Fibroblast of lung (primary cell): ENCODE results near the gene ELK3. TPM values are rescaled to one million over a fixed set of nuclear protein-coding genes. Genes with fewer than 3 reads are reported as not detected.

Experiments used
- DNase-seq, 2 donors: peaks; one replicate each; pipeline versions ENCODE4 v3.0.0 to v3.0.0-alpha.2; 2010; ENCODE audit warnings: low read depth in 2 of 2
- H2AFZ ChIP-seq: 2 replicates; pipeline ENCODE4 v1.5.1; 2012; ENCODE audit warnings: low read length, control low read depth, inconsistent platforms
- H3K27ac ChIP-seq: 2 replicates; pipeline ENCODE4 v1.5.1; 2011; ENCODE audit warnings: low read length, control low read depth; ENCODE audit not compliant: insufficient read depth
- H3K27me3 ChIP-seq: 2 replicates; pipeline ENCODE4 v1.5.1; 2011; ENCODE audit warnings: mild to moderate bottlenecking, low read length; ENCODE audit not compliant: control insufficient read depth, insufficient read depth
- H3K36me3 ChIP-seq: 2 replicates; pipeline ENCODE4 v1.5.1; 2011; ENCODE audit warnings: low read length; ENCODE audit not compliant: control insufficient read depth, insufficient read depth
- H3K4me1 ChIP-seq: 2 replicates; pipeline ENCODE4 v1.5.1; 2011; ENCODE audit warnings: low read length; ENCODE audit not compliant: control insufficient read depth, insufficient read depth; ENCODE audit errors: extremely low read depth
- H3K4me2 ChIP-seq: 2 replicates; pipeline ENCODE4 v1.5.1; 2011; ENCODE audit warnings: low read length, control low read depth; ENCODE audit not compliant: insufficient read depth; ENCODE audit errors: extremely low read depth
- H3K4me3 ChIP-seq, 4 experiments: fragments of 200-600 bp in 1 of 4; sonication (generic) in 1 of 4; replicated peaks in 1 of 4; 2 replicates each; pipeline ENCODE4 v1.5.1; 2011 to 2016; ENCODE audit warnings: low read length in 4 of 4, low read depth in 3 of 4, mild to moderate bottlenecking in 3 of 4, control low read depth in 2 of 4, inconsistent platforms in 1 of 4, mixed read lengths in 1 of 4; ENCODE audit not compliant: insufficient read depth in 1 of 4; ENCODE audit errors: control extremely low read depth in 1 of 4
- H3K79me2 ChIP-seq: 2 replicates; pipeline ENCODE4 v1.5.1; 2012; ENCODE audit warnings: mild to moderate bottlenecking, low read length, inconsistent platforms; ENCODE audit not compliant: control insufficient read depth, insufficient read depth
- H3K9ac ChIP-seq: 2 replicates; pipeline ENCODE4 v1.5.1; 2011; ENCODE audit warnings: mild to moderate bottlenecking, low read length, control low read depth; ENCODE audit not compliant: insufficient read depth
- H3K9me3 ChIP-seq: 2 replicates; pipeline ENCODE4 v1.5.1; 2012; ENCODE audit warnings: low read depth, low read length; ENCODE audit not compliant: control insufficient read depth, insufficient read depth
- H4K20me1 ChIP-seq: 2 replicates; pipeline ENCODE4 v1.5.1; 2011; ENCODE audit warnings: low read length; ENCODE audit not compliant: control insufficient read depth, insufficient read depth; ENCODE audit errors: extremely low read depth
- CTCF ChIP-seq, 2 donors: IDR thresholded peaks in 1 of 2; conservative IDR thresholded peaks in 1 of 2; 1 replicate in 1 of 2; 2 replicates in 1 of 2; pipeline ENCODE4 v1.5.1; 2011 to 2012; ENCODE audit warnings: low read length in 2 of 2, control low read depth in 1 of 2, inconsistent platforms in 1 of 2, low read depth in 1 of 2, mild to moderate bottlenecking in 1 of 2
- EZH2 ChIP-seq: IDR thresholded peaks from 2 replicates; pipeline ENCODE4 v1.5.1; 2012; ENCODE audit warnings: low read length, control low read depth, mild to moderate bottlenecking; ENCODE audit errors: missing control alignments
- polyA plus RNA-seq, 2 donors: library from polyadenylated mRNA; depleted of rRNA in 1 of 2; stranded (reverse) in 1 of 2; unstranded in 1 of 2; fragments of >200 nt; gene quantifications; 2 replicates each; pipeline ENCODE4 v1.2.1, GENCODE V29; 2011 to 2012; ENCODE audit warnings: missing spikeins in 1 of 2
- total RNA-seq: library from RNA; depleted of rRNA; stranded (reverse); fragments of >200 nt; gene quantifications from 2 replicates; pipeline ENCODE4 v1.2.1, GENCODE V29; 2014

Gene ELK3
- total and polyA plus RNA-seq, 2 donors (not counting 1 experiment from before 2014, with no cell fraction given) = 14.7 to 27.9 TPM

- no peak for DNase-seq
- no peak overlapping the region for H2AFZ ChIP-seq
- TF ChIP-seq CTCF (conservative IDR thresholded peaks at IDR 0.05 in 1 of 2, IDR thresholded peaks at IDR 0.05 in 1 of 2; ENCODE audit: low read depth in 1 of 2, low read length in 2 of 2) = no peak
- TF ChIP-seq EZH2 = no peak
Measured at GRCh38 chr12:96192926-96193573, 1.1 kb upstream of the ELK3 start.

GRCh38 chr12:96194576-96194889 is 358 bp downstream of the ELK3 start:
- DNase-seq = no peak
- Histone ChIP-seq H4K20me1 (no peaks in the 10 kb centered on the region), H3K4me3 (peak overlapping the region; percentile 78 to 96 (median 88)), H3K4me2 (peak overlapping the region; percentile 49), H3K9ac (peak overlapping the region; percentile 96), H2AFZ (peak overlapping the region; percentile 25), H3K27ac (peak overlapping the region; percentile 80), H3K9me3 (no peaks in the 10 kb centered on the region), H3K36me3 (no peaks in the 10 kb centered on the region), H3K27me3 (no peaks in the 10 kb centered on the region), H3K79me2 (peaks cover 28% of the 10 kb centered on the region), H3K4me1 (peaks cover 12% of the 10 kb centered on the region)
- no peak for TF ChIP-seq CTCF (conservative IDR thresholded peaks at IDR 0.05 in 1 of 2, IDR thresholded peaks at IDR 0.05 in 1 of 2; ENCODE audit: low read depth in 1 of 2, low read length in 2 of 2)
- TF ChIP-seq EZH2 = no peak

More at GRCh38 chr12:96192926-96193573, 1.1 kb upstream of the ELK3 start:
- Histone ChIP-seq H3K27ac (no peak overlapping the region), H3K36me3 (no peaks in the 10 kb centered on the region), H3K9ac (no peak overlapping the region), H3K4me3 (no peak overlapping the region), H3K79me2 (peaks cover 24% of the 10 kb centered on the region), H3K4me2 (no peak overlapping the region), H4K20me1 (no peaks in the 10 kb centered on the region), H3K27me3 (no peaks in the 10 kb centered on the region), H3K4me1 (peaks cover 6% of the 10 kb centered on the region), H3K9me3 (no peaks in the 10 kb centered on the region)

- H3K36me3 ChIP-seq = no peaks in the 10 kb centered on the region
- TF ChIP-seq CTCF (conservative IDR thresholded peaks at IDR 0.05 in 1 of 2, IDR thresholded peaks at IDR 0.05 in 1 of 2; ENCODE audit: low read depth in 1 of 2, low read length in 2 of 2) (no peak), EZH2 (no peak)
- H4K20me1 ChIP-seq = no peaks in the 10 kb centered on the region
- no peaks in the 10 kb centered on the region for H3K27me3 ChIP-seq
- H2AFZ ChIP-seq = peak overlapping the region; percentile 52
- peak overlapping the region; percentile 88 for H3K4me2 ChIP-seq
- H3K4me3 ChIP-seq = peak overlapping the region; percentile 92 to 97 (median 94)
- peak; percentile 89 to 94 for DNase-seq
- H3K79me2 ChIP-seq = peaks cover 34% of the 10 kb centered on the region
- peak overlapping the region; percentile 98 for H3K27ac ChIP-seq
- no peaks in the 10 kb centered on the region for H3K9me3 ChIP-seq
- H3K9ac ChIP-seq = peak overlapping the region; percentile 96
- H3K4me1 ChIP-seq = peaks cover 12% of the 10 kb centered on the region
Measured at GRCh38 chr12:96194971-96195844, 1.0 kb downstream of the ELK3 start.
